Measurements from ENCODE around the gene CFAP77. TPM values are rescaled to one million over a fixed set of nuclear protein-coding genes. Genes with fewer than 3 reads are reported as not detected.

CFAP77 gene
- total RNA-seq, 2 donors from 2014 or later = not detected

- Histone ChIP-seq H3K36me3 (peaks cover 24% of the 10 kb centered on the region), H3K9me3 (no peaks in the 10 kb centered on the region), H3K27me3 (replicated peaks; ENCODE audit: insufficient read depth) (no peaks in the 10 kb centered on the region), H3K27ac (no peak overlapping the region), H3K4me1 (ENCODE audit: control insufficient read depth in 1 of 2, low read depth in 2 of 2) (no peaks in the 10 kb centered on the region), H3K4me3 (no peak overlapping the region)
- TF ChIP-seq, protein P1, sequence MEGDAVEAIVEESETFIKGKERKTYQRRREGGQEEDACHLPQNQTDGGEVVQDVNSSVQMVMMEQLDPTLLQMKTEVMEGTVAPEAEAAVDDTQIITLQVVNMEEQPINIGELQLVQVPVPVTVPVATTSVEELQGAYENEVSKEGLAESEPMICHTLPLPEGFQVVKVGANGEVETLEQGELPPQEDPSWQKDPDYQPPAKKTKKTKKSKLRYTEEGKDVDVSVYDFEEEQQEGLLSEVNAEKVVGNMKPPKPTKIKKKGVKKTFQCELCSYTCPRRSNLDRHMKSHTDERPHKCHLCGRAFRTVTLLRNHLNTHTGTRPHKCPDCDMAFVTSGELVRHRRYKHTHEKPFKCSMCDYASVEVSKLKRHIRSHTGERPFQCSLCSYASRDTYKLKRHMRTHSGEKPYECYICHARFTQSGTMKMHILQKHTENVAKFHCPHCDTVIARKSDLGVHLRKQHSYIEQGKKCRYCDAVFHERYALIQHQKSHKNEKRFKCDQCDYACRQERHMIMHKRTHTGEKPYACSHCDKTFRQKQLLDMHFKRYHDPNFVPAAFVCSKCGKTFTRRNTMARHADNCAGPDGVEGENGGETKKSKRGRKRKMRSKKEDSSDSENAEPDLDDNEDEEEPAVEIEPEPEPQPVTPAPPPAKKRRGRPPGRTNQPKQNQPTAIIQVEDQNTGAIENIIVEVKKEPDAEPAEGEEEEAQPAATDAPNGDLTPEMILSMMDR (IDR thresholded peaks at IDR 0.05) = no peak
- DNase-seq (ENCODE audit: low spot score) (no peak), ATAC-seq (ENCODE audit: insufficient number of reproducible peaks, low FRiP score, low read depth) (no peak)
Measured at GRCh38 chr9:132600326-132600984, 190.4 kb downstream of the CFAP77 start.

DNA sequence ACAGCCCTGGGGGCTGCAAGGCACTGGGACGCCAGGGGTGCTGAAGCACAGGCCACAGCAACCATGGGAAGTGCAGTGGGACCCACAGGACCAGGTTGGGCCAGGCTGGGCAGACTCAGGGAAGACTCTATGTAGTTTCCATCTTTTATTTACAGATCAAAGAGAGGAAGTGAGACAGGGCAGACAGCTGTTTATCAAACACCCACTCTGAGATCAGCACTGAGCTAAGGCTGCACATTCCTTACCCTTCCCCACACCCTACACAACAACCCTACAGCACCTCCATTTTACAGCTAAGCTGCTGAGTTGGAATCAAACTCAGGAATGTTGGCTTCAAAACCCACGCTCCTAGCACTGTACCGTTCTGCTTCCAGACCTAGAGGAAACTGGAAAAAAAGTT is 192.2 kb downstream of the CFAP77 start:
- DNase-seq (ENCODE audit: low spot score) (no peak), ATAC-seq (ENCODE audit: insufficient number of reproducible peaks, low FRiP score, low read depth) (no peak)
- Histone ChIP-seq H3K9me3 (no peaks in the 10 kb centered on the region), H3K4me1 (ENCODE audit: control insufficient read depth in 1 of 2, low read depth in 2 of 2) (no peaks in the 10 kb centered on the region), H3K27ac (no peak overlapping the region), H3K27me3 (replicated peaks; ENCODE audit: insufficient read depth) (no peaks in the 10 kb centered on the region), H3K4me3 (no peak overlapping the region), H3K36me3 (peaks cover 21% of the 10 kb centered on the region)
- TF ChIP-seq, protein P1 (IDR thresholded peaks at IDR 0.05) = no peak

DNA sequence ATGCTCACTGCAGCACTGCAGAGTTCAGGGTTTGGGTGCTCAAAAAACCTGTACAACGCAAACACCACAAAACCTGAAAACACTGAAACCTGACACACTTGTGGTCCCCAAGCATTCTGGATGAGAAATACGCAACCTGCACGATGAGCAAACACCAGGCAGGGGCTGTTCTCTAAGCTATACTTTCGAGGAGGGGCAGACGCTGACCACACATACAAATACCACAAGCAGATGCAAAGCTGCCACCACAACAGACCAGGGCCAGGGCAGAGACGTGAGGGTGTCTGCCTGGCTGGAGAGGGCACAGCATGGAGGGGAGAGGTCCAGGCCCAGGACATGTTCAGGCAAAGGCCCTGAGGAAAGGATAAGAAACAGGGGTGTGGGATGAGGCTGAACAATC is 195.4 kb downstream of the CFAP77 start:
- DNase-seq (ENCODE audit: low spot score) = no peak
- Histone ChIP-seq H3K36me3 (peaks cover 24% of the 10 kb centered on the region), H3K27ac (no peak overlapping the region), H3K4me3 (no peak overlapping the region), H3K9me3 (no peaks in the 10 kb centered on the region), H3K27me3 (replicated peaks; ENCODE audit: insufficient read depth) (no peaks in the 10 kb centered on the region), H3K4me1 (ENCODE audit: control insufficient read depth in 1 of 2, low read depth in 2 of 2) (no peaks in the 10 kb centered on the region)
- no peak for ATAC-seq (ENCODE audit: insufficient number of reproducible peaks, low FRiP score, low read depth)
- TF ChIP-seq, protein P1 (IDR thresholded peaks at IDR 0.05) = no peak

GRCh38 chr9:132606066-132606465 is 196.1 kb downstream of the CFAP77 start:
- Histone ChIP-seq H3K4me3 (no peak overlapping the region), H3K9me3 (no peaks in the 10 kb centered on the region), H3K36me3 (peaks cover 29% of the 10 kb centered on the region), H3K27ac (no peak overlapping the region), H3K27me3 (replicated peaks; ENCODE audit: insufficient read depth) (no peaks in the 10 kb centered on the region), H3K4me1 (ENCODE audit: control insufficient read depth in 1 of 2, low read depth in 2 of 2) (no peaks in the 10 kb centered on the region)
- no peak for ATAC-seq (ENCODE audit: insufficient number of reproducible peaks, low FRiP score, low read depth)
- TF ChIP-seq, protein P1 (IDR thresholded peaks at IDR 0.05) = no peak
- DNase-seq (ENCODE audit: low spot score) = no peak

- no peak overlapping the region for H3K27ac ChIP-seq
- no peak for DNase-seq (ENCODE audit: low spot score)
- no peak overlapping the region for H3K4me3 ChIP-seq
- peaks cover 39% of the 10 kb centered on the region for H3K36me3 ChIP-seq
- no peak for ATAC-seq (ENCODE audit: insufficient number of reproducible peaks, low FRiP score, low read depth)
- H3K4me1 ChIP-seq (ENCODE audit: control insufficient read depth in 1 of 2, low read depth in 2 of 2) = no peaks in the 10 kb centered on the region
- TF ChIP-seq, protein P1 (IDR thresholded peaks at IDR 0.05) = no peak
- H3K9me3 ChIP-seq = no peaks in the 10 kb centered on the region
- H3K27me3 ChIP-seq (replicated peaks; ENCODE audit: insufficient read depth) = no peaks in the 10 kb centered on the region
Measured at GRCh38 chr9:132609184-132609583, 199.2 kb downstream of the CFAP77 start.

Measured in thoracic aorta (tissue), 2 donors.